Neural cell (in vitro differentiated cells): ENCODE measurements around the gene PKP1. TPM values are rescaled to one million over a fixed set of nuclear protein-coding genes. Genes with fewer than 3 reads are reported as not detected.

Experiments used
- H2AFZ ChIP-seq: fragments of 200-600, 300-800 bp; sonication (generic), shearing (Covaris generic); 2 replicates; pipeline ENCODE4 v1.6.0; 2014; ENCODE audit warnings: low read depth, mild to moderate bottlenecking, antibody characterized with exemption, low read length, moderate library complexity
- H3F3A ChIP-seq: fragments of 200-600 bp; shearing (Covaris generic); 2 replicates; pipeline ENCODE4 v1.6.1; 2016; ENCODE audit warnings: mild to moderate bottlenecking, moderate library complexity, mixed read lengths, antibody characterized with exemption, low read length; ENCODE audit not compliant: insufficient read depth, poor library complexity, severe bottlenecking
- H3K27ac ChIP-seq: fragments of 200-600, 300-800 bp; sonication (generic), shearing (Covaris generic); 2 replicates; pipeline ENCODE4 v1.5.1; 2014; ENCODE audit warnings: mild to moderate bottlenecking, low read length, moderate library complexity
- H3K27me3 ChIP-seq: fragments of 300-800, 200-600 bp; sonication (generic), shearing (Covaris generic); 2 replicates; pipeline ENCODE4 v1.6.0; 2014; ENCODE audit warnings: mild to moderate bottlenecking, low read depth, low read length, moderate library complexity; ENCODE audit not compliant: insufficient read depth
- H3K36me3 ChIP-seq: fragments of 300-800, 200-600 bp; sonication (generic), shearing (Covaris generic); 2 replicates; pipeline ENCODE4 v1.5.1; 2014; ENCODE audit warnings: mild to moderate bottlenecking, antibody characterized with exemption, low read length, moderate library complexity; ENCODE audit not compliant: insufficient read depth
- H3K4me2 ChIP-seq: fragments of 300-800, 200-600 bp; sonication (generic), shearing (Covaris generic); 2 replicates; pipeline ENCODE4 v1.6.0; 2014; ENCODE audit warnings: mild to moderate bottlenecking, low read length
- H3K4me3 ChIP-seq: fragments of 300-800, 200-600 bp; sonication (generic), shearing (Covaris generic); 2 replicates; pipeline ENCODE4 v1.5.1; 2014; ENCODE audit warnings: mild to moderate bottlenecking, low read length, moderate library complexity
- H3K79me2 ChIP-seq: fragments of 200-600 bp; shearing (Covaris generic); replicated peaks from 2 replicates; pipeline ENCODE4 v1.6.0; 2014; ENCODE audit warnings: mild to moderate bottlenecking, low read length, moderate library complexity; ENCODE audit not compliant: insufficient read depth
- H3K9ac ChIP-seq: fragments of 300-800, 200-600 bp; sonication (generic), shearing (Covaris generic); 2 replicates; pipeline ENCODE4 v1.6.1; 2016; ENCODE audit warnings: mild to moderate bottlenecking, low read length, mixed read lengths
- H3K9me2 ChIP-seq: fragments of 200-600 bp; shearing (Covaris generic); 2 replicates; pipeline ENCODE4 v1.6.1; 2016; ENCODE audit warnings: mild to moderate bottlenecking, low read length, mixed read lengths; ENCODE audit not compliant: insufficient read depth
- H3K9me3 ChIP-seq: fragments of 200-600, 300-800 bp; sonication (generic), shearing (Covaris generic); 2 replicates; pipeline ENCODE4 v1.6.1; 2016; ENCODE audit warnings: mild to moderate bottlenecking, mixed run types, low read length, moderate library complexity, mixed read lengths
- H4K20me1 ChIP-seq: fragments of 200-600 bp; shearing (Covaris generic); 2 replicates; pipeline ENCODE4 v1.6.1; 2016; ENCODE audit warnings: mild to moderate bottlenecking, mixed run types; ENCODE audit not compliant: insufficient read depth
- EP300 ChIP-seq: fragments of 450-650 bp; conservative IDR thresholded peaks from 2 replicates; pipeline ENCODE4 v1.6.1; 2014; ENCODE audit warnings: antibody characterized with exemption, mild to moderate bottlenecking, moderate library complexity; ENCODE audit not compliant: poor library complexity, severe bottlenecking
- EZH2 ChIP-seq: fragments of 200-600, 300-800 bp; shearing (Covaris generic), sonication (generic); IDR thresholded peaks from 2 replicates; pipeline ENCODE4 v1.6.1; 2014; ENCODE audit warnings: antibody characterized with exemption, low read length, borderline replicate concordance, mild to moderate bottlenecking; ENCODE audit not compliant: insufficient read depth, poor library complexity, severe bottlenecking
- MXI1 ChIP-seq: fragments of 450-650 bp; conservative IDR thresholded peaks from 2 replicates; pipeline ENCODE4 v1.6.1; 2014; ENCODE audit warnings: antibody characterized with exemption, mild to moderate bottlenecking; ENCODE audit not compliant: poor library complexity, severe bottlenecking
- POLR2AphosphoS5 ChIP-seq: IDR thresholded peaks from 2 replicates; pipeline ENCODE4 v1.6.1; 2012
- RAD21 ChIP-seq: fragments of 450-650 bp; conservative IDR thresholded peaks from 2 replicates; pipeline ENCODE4 v1.6.1; 2014; ENCODE audit warnings: antibody characterized with exemption, mild to moderate bottlenecking, moderate library complexity
- SMC3 ChIP-seq: fragments of 450-650 bp; conservative IDR thresholded peaks from 2 replicates; pipeline ENCODE4 v1.6.1; 2014; ENCODE audit warnings: antibody characterized with exemption, mild to moderate bottlenecking, moderate library complexity; ENCODE audit not compliant: poor library complexity
- TAF1 ChIP-seq: IDR thresholded peaks from 2 replicates; pipeline ENCODE4 v1.6.1; 2012; ENCODE audit warnings: low read depth
- polyA plus RNA-seq: library from polyadenylated mRNA; depleted of rRNA; stranded (reverse); fragments of >200 nt; gene quantifications from 2 replicates; pipeline ENCODE4 v1.2.3, GENCODE V29; 2014
- TF ChIP-seq, protein P1 (sequence below): IDR thresholded peaks from 2 replicates; pipeline ENCODE4 v1.6.1; 2012; ENCODE audit warnings: borderline replicate concordance
- TF ChIP-seq, protein P2 (sequence below): fragments of 450-650 bp; IDR thresholded peaks from 2 replicates; pipeline ENCODE4 v1.5.1; 2014; ENCODE audit warnings: antibody characterized with exemption, mild to moderate bottlenecking, moderate library complexity; ENCODE audit not compliant: poor library complexity, severe bottlenecking

PKP1 gene
- polyA plus RNA-seq, 1 donor from 2014 or later, result not detected

DNA sequence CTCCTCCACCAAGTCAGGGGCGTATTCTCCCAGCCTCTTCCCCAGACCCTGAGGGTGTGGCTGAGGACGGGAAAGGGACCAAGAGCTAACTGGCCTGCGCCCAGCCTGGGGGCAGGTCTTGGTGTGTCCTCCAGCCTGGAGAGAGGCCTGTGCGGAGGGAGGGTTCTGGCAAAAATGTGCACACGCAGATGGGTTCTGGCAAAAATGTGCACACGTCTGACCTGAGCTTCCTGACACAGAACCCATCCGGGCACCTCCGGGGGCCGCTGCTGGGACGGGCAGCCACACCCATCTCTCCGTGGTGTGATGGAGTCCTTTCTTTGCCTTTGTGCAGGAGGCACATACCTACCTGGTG lies 23.1 kb upstream of the PKP1 start:
- no peaks in the 10 kb centered on the region for H3K9me2 ChIP-seq
- H3K4me2 ChIP-seq, result no peak overlapping the region
- H2AFZ ChIP-seq, result no peak overlapping the region
- H3K27me3 ChIP-seq, result no peaks in the 10 kb centered on the region
- no peaks in the 10 kb centered on the region for H4K20me1 ChIP-seq
- H3K4me3 ChIP-seq, result no peak overlapping the region
- no peaks in the 10 kb centered on the region for H3K36me3 ChIP-seq
- no peaks in the 10 kb centered on the region for H3F3A ChIP-seq
- no peak overlapping the region for H3K27ac ChIP-seq
- H3K79me2 ChIP-seq, result no peaks in the 10 kb centered on the region
- H3K9ac ChIP-seq, result no peak overlapping the region
- TF ChIP-seq EP300 (no peak), EZH2 (no peak), TAF1 (no peak), RAD21 (no peak), MXI1 (no peak), SMC3 (no peak), POLR2AphosphoS5 (no peak)
- TF ChIP-seq, protein P1, sequence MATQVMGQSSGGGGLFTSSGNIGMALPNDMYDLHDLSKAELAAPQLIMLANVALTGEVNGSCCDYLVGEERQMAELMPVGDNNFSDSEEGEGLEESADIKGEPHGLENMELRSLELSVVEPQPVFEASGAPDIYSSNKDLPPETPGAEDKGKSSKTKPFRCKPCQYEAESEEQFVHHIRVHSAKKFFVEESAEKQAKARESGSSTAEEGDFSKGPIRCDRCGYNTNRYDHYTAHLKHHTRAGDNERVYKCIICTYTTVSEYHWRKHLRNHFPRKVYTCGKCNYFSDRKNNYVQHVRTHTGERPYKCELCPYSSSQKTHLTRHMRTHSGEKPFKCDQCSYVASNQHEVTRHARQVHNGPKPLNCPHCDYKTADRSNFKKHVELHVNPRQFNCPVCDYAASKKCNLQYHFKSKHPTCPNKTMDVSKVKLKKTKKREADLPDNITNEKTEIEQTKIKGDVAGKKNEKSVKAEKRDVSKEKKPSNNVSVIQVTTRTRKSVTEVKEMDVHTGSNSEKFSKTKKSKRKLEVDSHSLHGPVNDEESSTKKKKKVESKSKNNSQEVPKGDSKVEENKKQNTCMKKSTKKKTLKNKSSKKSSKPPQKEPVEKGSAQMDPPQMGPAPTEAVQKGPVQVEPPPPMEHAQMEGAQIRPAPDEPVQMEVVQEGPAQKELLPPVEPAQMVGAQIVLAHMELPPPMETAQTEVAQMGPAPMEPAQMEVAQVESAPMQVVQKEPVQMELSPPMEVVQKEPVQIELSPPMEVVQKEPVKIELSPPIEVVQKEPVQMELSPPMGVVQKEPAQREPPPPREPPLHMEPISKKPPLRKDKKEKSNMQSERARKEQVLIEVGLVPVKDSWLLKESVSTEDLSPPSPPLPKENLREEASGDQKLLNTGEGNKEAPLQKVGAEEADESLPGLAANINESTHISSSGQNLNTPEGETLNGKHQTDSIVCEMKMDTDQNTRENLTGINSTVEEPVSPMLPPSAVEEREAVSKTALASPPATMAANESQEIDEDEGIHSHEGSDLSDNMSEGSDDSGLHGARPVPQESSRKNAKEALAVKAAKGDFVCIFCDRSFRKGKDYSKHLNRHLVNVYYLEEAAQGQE, result no peak
- TF ChIP-seq, protein P2, sequence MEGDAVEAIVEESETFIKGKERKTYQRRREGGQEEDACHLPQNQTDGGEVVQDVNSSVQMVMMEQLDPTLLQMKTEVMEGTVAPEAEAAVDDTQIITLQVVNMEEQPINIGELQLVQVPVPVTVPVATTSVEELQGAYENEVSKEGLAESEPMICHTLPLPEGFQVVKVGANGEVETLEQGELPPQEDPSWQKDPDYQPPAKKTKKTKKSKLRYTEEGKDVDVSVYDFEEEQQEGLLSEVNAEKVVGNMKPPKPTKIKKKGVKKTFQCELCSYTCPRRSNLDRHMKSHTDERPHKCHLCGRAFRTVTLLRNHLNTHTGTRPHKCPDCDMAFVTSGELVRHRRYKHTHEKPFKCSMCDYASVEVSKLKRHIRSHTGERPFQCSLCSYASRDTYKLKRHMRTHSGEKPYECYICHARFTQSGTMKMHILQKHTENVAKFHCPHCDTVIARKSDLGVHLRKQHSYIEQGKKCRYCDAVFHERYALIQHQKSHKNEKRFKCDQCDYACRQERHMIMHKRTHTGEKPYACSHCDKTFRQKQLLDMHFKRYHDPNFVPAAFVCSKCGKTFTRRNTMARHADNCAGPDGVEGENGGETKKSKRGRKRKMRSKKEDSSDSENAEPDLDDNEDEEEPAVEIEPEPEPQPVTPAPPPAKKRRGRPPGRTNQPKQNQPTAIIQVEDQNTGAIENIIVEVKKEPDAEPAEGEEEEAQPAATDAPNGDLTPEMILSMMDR, result no peak
- H3K9me3 ChIP-seq, result no peaks in the 10 kb centered on the region

- Histone ChIP-seq H3K27me3 (no peaks in the 10 kb centered on the region), H3K79me2 (no peaks in the 10 kb centered on the region), H3K9ac (no peak overlapping the region), H3K9me3 (no peaks in the 10 kb centered on the region), H2AFZ (no peak overlapping the region), H3K36me3 (no peaks in the 10 kb centered on the region), H3F3A (no peaks in the 10 kb centered on the region), H3K9me2 (no peaks in the 10 kb centered on the region), H3K4me3 (no peak overlapping the region), H3K27ac (no peak overlapping the region), H3K4me2 (no peak overlapping the region), H4K20me1 (no peaks in the 10 kb centered on the region)
- TF ChIP-seq, protein P1, result no peak
- no peak for TF ChIP-seq EP300
- TF ChIP-seq POLR2AphosphoS5, result no peak
- TF ChIP-seq RAD21, result no peak
- TF ChIP-seq, protein P2, result no peak
- TF ChIP-seq TAF1, result no peak
- no peak for TF ChIP-seq SMC3
- no peak for TF ChIP-seq MXI1
Measured at GRCh38 chr1:201260648-201261311, 22.5 kb upstream of the PKP1 start.
